ENCODE measurements around the gene SPPL3.

Gene SPPL3

GRCh38 chr12:120760349-120761254 is 143.6 kb downstream of the SPPL3 start:
- H3K27me3 ChIP-seq (ENCODE audit: insufficient read depth, low read length): no peaks in the 10 kb centered on the region

DNA sequence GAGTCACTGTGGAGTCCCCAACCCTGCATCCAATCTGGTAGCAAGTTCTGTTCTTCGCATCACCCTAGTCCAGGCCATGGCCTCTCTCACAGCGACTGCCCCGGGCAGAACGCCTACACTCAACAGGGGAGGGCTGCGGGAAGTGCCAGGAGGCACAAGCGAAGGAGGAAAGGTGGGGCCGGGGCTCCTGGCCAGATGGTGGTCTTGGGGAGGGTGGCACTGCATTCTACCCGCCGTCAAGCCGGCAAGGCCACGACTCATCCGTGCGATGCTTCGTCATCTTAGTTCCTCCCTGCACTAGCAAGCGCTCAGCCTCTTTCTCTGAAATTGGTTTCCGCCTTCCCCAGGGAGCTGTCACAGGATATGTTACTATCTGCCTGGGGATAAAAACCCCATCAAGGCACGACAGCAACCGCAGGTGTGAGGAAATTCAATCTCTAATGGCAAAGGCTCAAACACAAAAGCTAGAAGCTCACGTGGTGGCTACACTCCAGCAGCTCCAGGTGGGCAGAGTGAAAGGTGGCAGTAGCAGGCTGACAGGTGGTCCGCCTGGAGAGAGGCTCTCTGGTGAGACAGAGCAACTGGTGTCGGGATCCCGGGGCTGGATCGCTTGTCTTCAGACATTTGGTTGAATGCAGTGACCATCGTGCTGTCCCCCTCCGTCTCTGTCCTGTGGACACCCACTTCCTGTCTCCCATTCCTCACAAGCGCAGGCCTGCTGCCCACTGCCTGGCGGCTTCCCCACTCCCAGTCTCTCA is 144.4 kb downstream of the SPPL3 start:
- H3K9me3 ChIP-seq (ENCODE audit: insufficient read depth, low read depth, low read length): no peaks in the 10 kb centered on the region
- no peak overlapping the region for H3K27ac ChIP-seq (ENCODE audit: low read length)
- no peak overlapping the region for H3K9ac ChIP-seq (ENCODE audit: low read depth, low read length)
- H3K4me1 ChIP-seq (ENCODE audit: insufficient read depth, low read length): peaks cover 13% of the 10 kb centered on the region; the same call in 1 of the 2 replicates
- no peak overlapping the region for H3K4me3 ChIP-seq (ENCODE audit: low read length)
- H3K36me3 ChIP-seq (ENCODE audit: insufficient read depth, low read depth, low read length): peaks cover 35% of the 10 kb centered on the region
- H3K27me3 ChIP-seq (ENCODE audit: insufficient read depth, low read length): no peaks in the 10 kb centered on the region

More at GRCh38 chr12:120760349-120761254, 143.6 kb downstream of the SPPL3 start:
- Histone ChIP-seq H3K9ac (ENCODE audit: low read depth, low read length) (no peak overlapping the region), H3K9me3 (ENCODE audit: insufficient read depth, low read depth, low read length) (no peaks in the 10 kb centered on the region), H3K36me3 (ENCODE audit: insufficient read depth, low read depth, low read length) (peaks cover 44% of the 10 kb centered on the region), H3K4me3 (ENCODE audit: low read length) (no peak overlapping the region), H3K27ac (ENCODE audit: low read length) (no peak overlapping the region), H3K4me1 (ENCODE audit: insufficient read depth, low read length) (peaks cover 13% of the 10 kb centered on the region; the same call in 1 of the 2 replicates)

DNA sequence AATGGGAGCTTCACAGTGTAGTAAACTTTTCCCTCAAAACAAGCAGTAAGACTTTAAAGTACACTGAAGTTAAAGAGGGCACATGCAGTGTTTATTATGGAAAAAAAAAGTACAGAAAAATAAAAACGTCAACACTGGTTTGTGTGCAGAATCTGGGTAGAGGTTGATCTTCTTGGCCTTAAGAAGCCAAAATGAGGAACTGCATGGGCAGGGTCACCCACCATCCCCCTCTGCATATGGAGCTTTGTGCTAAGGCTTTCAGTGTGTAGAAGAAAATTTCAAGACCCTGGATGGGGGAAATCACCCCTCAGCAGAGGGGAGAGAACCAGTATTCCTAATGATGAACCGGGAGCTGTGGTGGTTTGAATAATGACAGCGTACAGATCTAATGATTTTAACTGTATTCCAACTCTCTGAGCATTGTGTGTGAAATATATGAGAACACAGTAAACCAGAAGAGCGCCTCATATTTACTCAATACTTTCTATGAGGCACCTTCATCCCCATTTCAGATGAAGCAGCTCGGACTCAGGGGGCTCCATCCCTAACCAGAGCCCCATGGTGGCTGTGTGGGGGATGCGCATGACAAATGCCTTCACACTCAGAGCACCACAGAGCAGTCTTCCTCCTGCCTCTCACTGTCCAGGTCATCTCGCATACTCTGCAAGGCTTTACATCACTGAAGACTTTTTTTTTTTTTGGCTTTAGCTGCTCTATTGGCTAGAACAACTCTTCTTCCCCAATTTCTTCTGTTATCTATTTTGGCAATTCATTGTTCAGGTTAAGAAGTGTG is 145.2 kb downstream of the SPPL3 start:
- H3K9me3 ChIP-seq (ENCODE audit: insufficient read depth, low read depth, low read length): no peaks in the 10 kb centered on the region
- no peak overlapping the region for H3K9ac ChIP-seq (ENCODE audit: low read depth, low read length)
- no peak overlapping the region for H3K27ac ChIP-seq (ENCODE audit: low read length)
- peaks cover 13% of the 10 kb centered on the region; the same call in 1 of the 2 replicates for H3K4me1 ChIP-seq (ENCODE audit: insufficient read depth, low read length)
- no peak overlapping the region for H3K4me3 ChIP-seq (ENCODE audit: low read length)
- H3K27me3 ChIP-seq (ENCODE audit: insufficient read depth, low read length): no peaks in the 10 kb centered on the region
- H3K36me3 ChIP-seq (ENCODE audit: insufficient read depth, low read depth, low read length): peaks cover 28% of the 10 kb centered on the region

DNA sequence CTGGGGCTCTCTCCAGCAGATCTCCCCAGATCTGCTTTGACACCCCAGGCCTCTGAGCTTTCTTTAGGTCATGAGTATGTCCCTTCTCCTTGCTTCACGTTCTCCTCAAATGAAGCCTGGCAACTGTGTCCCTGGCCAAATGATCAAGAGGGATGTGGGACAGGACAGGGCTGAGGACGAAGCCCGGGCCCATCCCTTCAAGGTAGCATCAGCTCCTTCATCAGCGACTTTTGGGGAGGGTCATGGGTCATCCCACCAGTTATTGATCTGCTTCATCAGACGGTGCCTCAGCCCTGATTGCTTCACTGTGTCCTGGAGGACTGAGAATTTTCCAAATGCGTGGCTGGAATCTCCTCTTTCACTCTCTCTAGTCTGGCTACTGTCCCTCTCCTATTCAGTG is 146.2 kb downstream of the SPPL3 start:
- Histone ChIP-seq H3K9ac (ENCODE audit: low read depth, low read length) (no peak overlapping the region), H3K36me3 (ENCODE audit: insufficient read depth, low read depth, low read length) (peaks cover 17% of the 10 kb centered on the region), H3K27me3 (ENCODE audit: insufficient read depth, low read length) (no peaks in the 10 kb centered on the region), H3K4me1 (ENCODE audit: insufficient read depth, low read length) (peaks cover 13% of the 10 kb centered on the region; the same call in 1 of the 2 replicates), H3K4me3 (ENCODE audit: low read length) (no peak overlapping the region), H3K27ac (ENCODE audit: low read length) (no peak overlapping the region), H3K9me3 (ENCODE audit: insufficient read depth, low read depth, low read length) (no peaks in the 10 kb centered on the region)

DNA sequence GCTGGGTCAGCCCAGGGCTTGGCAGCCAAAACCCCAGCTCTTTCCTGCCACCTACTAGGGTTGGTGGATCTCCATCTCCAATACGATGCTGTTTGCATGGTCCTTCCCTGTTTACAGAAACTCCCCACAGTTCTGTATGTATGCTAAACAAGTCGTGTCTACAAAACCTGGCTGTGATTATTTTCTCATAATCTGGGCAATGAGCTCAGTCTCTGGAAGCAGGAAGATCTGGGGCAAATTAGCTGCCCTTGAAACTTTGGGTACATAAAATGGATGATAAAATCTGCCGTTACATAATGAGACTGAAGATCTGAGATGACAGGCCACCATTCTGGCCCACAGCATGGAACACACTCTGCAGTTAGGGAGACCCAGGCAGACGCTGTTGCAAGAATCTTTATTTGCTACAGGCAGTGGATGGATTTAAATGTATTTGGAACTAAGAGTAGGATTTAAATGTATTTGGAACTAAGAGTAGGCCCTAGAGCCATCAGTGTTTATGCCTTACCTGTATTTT is 146.9 kb downstream of the SPPL3 start:
- H3K4me3 ChIP-seq (ENCODE audit: low read length): no peak overlapping the region
- no peaks in the 10 kb centered on the region for H3K27me3 ChIP-seq (ENCODE audit: insufficient read depth, low read length)
- H3K9me3 ChIP-seq (ENCODE audit: insufficient read depth, low read depth, low read length): no peaks in the 10 kb centered on the region
- no peak overlapping the region for H3K27ac ChIP-seq (ENCODE audit: low read length)
- peaks cover 13% of the 10 kb centered on the region; the same call in 1 of the 2 replicates for H3K4me1 ChIP-seq (ENCODE audit: insufficient read depth, low read length)
- H3K9ac ChIP-seq (ENCODE audit: low read depth, low read length): no peak overlapping the region
- peaks cover 14% of the 10 kb centered on the region for H3K36me3 ChIP-seq (ENCODE audit: insufficient read depth, low read depth, low read length)

DNA sequence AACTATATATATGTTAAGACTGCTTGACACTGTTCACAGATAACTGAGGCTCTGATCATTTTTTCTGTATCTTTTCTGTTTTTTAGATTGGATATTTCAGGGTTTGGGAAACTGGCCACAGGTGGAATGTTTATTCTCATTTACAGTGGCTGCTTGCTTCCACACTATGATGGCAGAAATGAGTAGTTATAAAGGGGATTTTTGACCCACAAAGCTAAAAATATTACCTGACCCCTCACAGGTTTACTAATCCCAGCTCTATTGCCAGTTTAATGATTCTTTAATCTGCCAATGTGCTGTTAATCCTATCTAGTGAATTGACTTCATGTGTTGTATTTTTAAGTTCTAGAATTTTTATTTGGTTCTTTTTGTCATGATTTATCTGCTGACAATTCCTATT is 148.9 kb downstream of the SPPL3 start:
- no peak overlapping the region for H3K9ac ChIP-seq (ENCODE audit: low read depth, low read length)
- no peak overlapping the region for H3K4me3 ChIP-seq (ENCODE audit: low read length)
- peaks cover 13% of the 10 kb centered on the region; the same call in 1 of the 2 replicates for H3K4me1 ChIP-seq (ENCODE audit: insufficient read depth, low read length)
- H3K27me3 ChIP-seq (ENCODE audit: insufficient read depth, low read length): no peaks in the 10 kb centered on the region
- H3K27ac ChIP-seq (ENCODE audit: low read length): no peak overlapping the region
- no peaks in the 10 kb centered on the region for H3K36me3 ChIP-seq (ENCODE audit: insufficient read depth, low read depth, low read length)
- H3K9me3 ChIP-seq (ENCODE audit: insufficient read depth, low read depth, low read length): no peaks in the 10 kb centered on the region

- Histone ChIP-seq H3K4me3 (ENCODE audit: low read length) (no peak overlapping the region), H3K9ac (ENCODE audit: low read depth, low read length) (no peak overlapping the region), H3K27me3 (ENCODE audit: insufficient read depth, low read length) (no peaks in the 10 kb centered on the region), H3K36me3 (ENCODE audit: insufficient read depth, low read depth, low read length) (no peaks in the 10 kb centered on the region), H3K27ac (ENCODE audit: low read length) (no peak overlapping the region), H3K4me1 (ENCODE audit: insufficient read depth, low read length) (peaks cover 11% of the 10 kb centered on the region; the same call in 1 of the 2 replicates), H3K9me3 (ENCODE audit: insufficient read depth, low read depth, low read length) (no peaks in the 10 kb centered on the region)
Observed at GRCh38 chr12:120754792-120755191, 149.4 kb downstream of the SPPL3 start.

- no peak overlapping the region; the same call in 1 of the 2 replicates for H3K9ac ChIP-seq (ENCODE audit: low read depth, low read length)
- no peak overlapping the region for H3K27ac ChIP-seq (ENCODE audit: low read length)
- H3K27me3 ChIP-seq (ENCODE audit: insufficient read depth, low read length): no peaks in the 10 kb centered on the region
- H3K9me3 ChIP-seq (ENCODE audit: insufficient read depth, low read depth, low read length): no peaks in the 10 kb centered on the region
- H3K4me3 ChIP-seq (ENCODE audit: low read length): no peak overlapping the region
- no peaks in the 10 kb centered on the region for H3K36me3 ChIP-seq (ENCODE audit: insufficient read depth, low read depth, low read length)
- no peaks in the 10 kb centered on the region for H3K4me1 ChIP-seq (ENCODE audit: insufficient read depth, low read length)
Observed at GRCh38 chr12:120751389-120751788, 152.8 kb downstream of the SPPL3 start.

GRCh38 chr12:120750806-120751205 is 153.4 kb downstream of the SPPL3 start:
- no peak overlapping the region for H3K9ac ChIP-seq (ENCODE audit: low read depth, low read length)
- H3K9me3 ChIP-seq (ENCODE audit: insufficient read depth, low read depth, low read length): no peaks in the 10 kb centered on the region
- H3K27me3 ChIP-seq (ENCODE audit: insufficient read depth, low read length): no peaks in the 10 kb centered on the region
- no peak overlapping the region for H3K27ac ChIP-seq (ENCODE audit: low read length)
- no peaks in the 10 kb centered on the region for H3K36me3 ChIP-seq (ENCODE audit: insufficient read depth, low read depth, low read length)
- no peaks in the 10 kb centered on the region for H3K4me1 ChIP-seq (ENCODE audit: insufficient read depth, low read length)
- no peak overlapping the region for H3K4me3 ChIP-seq (ENCODE audit: low read length)

DNA sequence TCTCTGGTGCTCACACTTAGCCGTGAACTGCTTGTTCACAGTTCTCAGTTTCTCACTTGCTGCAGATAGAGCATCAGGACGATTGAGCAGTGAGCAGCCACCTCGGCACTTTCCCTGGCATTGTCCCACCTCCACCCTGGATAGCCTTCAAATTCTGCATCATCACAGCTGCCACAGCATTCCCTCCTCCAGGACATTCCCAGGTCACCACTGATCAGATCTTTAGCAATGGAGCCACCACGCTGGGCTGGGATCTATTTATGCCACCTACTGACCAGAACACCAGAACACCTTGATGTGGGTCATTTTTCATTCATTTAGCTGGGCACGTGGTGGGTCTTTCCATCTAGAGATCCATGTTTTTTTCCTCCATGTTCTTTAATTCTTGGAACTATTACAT is 154.9 kb downstream of the SPPL3 start:
- Histone ChIP-seq H3K4me1 (ENCODE audit: insufficient read depth, low read length) (no peaks in the 10 kb centered on the region), H3K9me3 (ENCODE audit: insufficient read depth, low read depth, low read length) (no peaks in the 10 kb centered on the region), H3K4me3 (ENCODE audit: low read length) (no peak overlapping the region), H3K9ac (ENCODE audit: low read depth, low read length) (no peak overlapping the region), H3K36me3 (ENCODE audit: insufficient read depth, low read depth, low read length) (no peaks in the 10 kb centered on the region), H3K27me3 (ENCODE audit: insufficient read depth, low read length) (no peaks in the 10 kb centered on the region), H3K27ac (ENCODE audit: low read length) (no peak overlapping the region)

DNA sequence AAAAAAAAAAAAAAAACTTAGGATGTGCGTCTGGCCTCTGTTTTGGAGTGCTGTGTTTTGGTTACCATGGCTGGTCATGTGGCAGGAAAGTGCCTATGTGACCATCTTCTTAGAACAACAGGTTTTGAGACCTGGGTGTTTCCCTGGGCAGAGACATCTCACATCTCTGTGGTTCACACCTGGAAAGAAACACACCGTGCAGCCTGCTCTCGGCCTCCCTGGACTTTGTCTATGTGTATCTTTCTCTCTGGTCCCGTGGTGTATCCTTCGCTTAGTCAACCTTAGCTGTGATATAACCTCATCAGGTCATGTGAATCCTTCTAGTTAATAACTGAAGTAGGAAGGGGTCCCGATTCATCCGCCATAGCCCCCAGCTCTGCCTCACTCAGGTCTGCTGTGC is 155.9 kb downstream of the SPPL3 start:
- no peak overlapping the region for H3K4me3 ChIP-seq (ENCODE audit: low read length)
- no peaks in the 10 kb centered on the region for H3K27me3 ChIP-seq (ENCODE audit: insufficient read depth, low read length)
- no peak overlapping the region for H3K27ac ChIP-seq (ENCODE audit: low read length)
- H3K4me1 ChIP-seq (ENCODE audit: insufficient read depth, low read length): no peaks in the 10 kb centered on the region
- H3K36me3 ChIP-seq (ENCODE audit: insufficient read depth, low read depth, low read length): no peaks in the 10 kb centered on the region
- no peak overlapping the region for H3K9ac ChIP-seq (ENCODE audit: low read depth, low read length)
- H3K9me3 ChIP-seq (ENCODE audit: insufficient read depth, low read depth, low read length): no peaks in the 10 kb centered on the region
